SIG-M5 (cell line): ENCODE data around the gene ZBP1.

ENCODE experiments used
- DNase-seq: peaks from one replicate; lab custom pipeline; 2025; lab: John Stamatoyannopoulos, UW

The ZBP1 gene

DNA sequence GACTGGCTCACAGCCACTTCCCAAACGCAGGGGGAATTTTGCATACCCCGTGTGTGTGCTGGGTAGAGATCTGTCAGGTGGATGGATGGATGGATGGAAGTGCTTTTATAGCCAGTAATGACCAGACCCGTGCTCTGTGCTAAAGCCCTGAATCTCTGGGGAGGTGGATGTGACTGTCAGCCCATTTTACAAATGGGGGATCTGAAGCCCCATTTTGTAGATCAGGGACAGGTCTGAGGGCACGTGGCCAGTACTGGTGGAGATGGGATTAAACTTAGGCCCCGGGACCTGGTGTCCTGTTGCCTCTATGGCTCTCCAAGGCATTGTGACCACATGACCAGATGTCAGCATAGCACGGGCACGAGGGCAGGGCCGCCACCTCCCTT lies 38.2 kb upstream of the ZBP1 start:
- no peak for DNase-seq

- DNase-seq: no peak
Measured at GRCh38 chr20:57657535-57658446, 37.6 kb upstream of the ZBP1 start.

GRCh38 chr20:57656821-57657534 lies 36.8 kb upstream of the ZBP1 start:
- no peak for DNase-seq

GRCh38 chr20:57656252-57656820 lies 36.1 kb upstream of the ZBP1 start:
- no peak for DNase-seq

DNA sequence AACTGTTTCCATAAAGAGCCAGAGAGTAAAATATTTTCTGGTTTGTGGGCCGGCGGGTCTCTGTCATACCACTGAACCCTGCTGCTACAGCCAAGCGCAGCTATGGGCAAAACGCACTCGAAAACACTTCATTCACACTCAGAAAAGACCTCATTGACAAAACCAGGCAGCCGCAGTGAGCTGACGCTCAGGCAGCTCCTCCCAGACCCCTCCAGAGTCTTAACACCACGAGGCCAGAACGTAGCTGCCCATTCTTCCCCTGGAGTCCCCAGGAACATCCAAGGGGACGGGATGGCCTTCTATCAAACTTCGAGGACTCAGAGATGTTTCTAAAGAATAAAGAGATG lies 35.6 kb upstream of the ZBP1 start:
- no peak for DNase-seq

- no peak for DNase-seq
Measured at GRCh38 chr20:57654998-57655808, 35.0 kb upstream of the ZBP1 start.

DNA sequence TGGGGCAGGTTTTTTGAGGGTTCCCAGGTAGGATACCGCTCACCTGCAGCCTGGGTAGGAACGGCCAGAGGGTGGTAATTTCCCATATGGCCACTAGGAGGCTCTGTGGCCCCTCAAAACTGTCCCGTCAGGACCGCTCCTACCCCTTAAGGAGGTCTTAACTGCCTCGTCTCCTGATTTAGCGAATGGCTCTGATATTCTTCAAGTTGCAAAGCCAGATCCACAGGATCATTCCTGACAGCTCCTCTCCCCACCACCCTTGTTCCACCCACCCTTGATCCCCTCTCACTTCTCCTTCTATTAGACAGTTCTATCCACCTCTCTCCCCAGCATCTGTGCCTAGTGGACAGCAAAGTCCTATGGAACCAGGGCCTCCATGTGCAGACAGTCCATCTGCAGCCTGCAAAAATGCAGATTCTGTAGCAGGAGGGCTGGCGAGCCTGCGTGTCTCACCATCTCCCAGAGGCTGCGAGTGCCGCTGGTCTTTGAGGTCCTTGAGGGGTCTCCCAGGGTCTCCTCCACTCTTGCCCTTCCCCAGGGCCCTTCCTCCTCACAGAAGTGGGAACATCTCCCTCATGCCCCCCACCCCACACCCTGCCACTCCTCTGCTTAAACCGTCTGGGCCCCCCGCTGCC lies 34.3 kb upstream of the ZBP1 start:
- no peak for DNase-seq

GRCh38 chr20:57653910-57654309 lies 33.7 kb upstream of the ZBP1 start:
- no peak for DNase-seq

DNA sequence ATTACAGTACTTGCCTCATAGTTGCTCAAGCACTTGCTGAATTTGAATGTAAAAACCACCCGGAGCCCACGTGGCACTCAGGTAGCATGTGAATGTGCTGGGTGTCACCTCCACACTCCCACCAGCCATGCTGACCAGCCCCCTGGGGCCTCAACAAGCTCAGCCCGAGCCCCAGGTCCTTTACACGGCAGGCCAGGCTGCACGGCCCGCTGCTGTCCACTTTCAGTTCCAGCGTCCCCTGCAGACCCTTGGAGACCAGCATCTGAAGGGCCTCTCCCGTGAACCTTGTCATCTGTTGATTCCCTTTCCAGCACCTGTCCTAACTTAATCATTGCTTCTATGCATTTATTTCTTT lies 33.3 kb upstream of the ZBP1 start:
- DNase-seq: no peak

DNA sequence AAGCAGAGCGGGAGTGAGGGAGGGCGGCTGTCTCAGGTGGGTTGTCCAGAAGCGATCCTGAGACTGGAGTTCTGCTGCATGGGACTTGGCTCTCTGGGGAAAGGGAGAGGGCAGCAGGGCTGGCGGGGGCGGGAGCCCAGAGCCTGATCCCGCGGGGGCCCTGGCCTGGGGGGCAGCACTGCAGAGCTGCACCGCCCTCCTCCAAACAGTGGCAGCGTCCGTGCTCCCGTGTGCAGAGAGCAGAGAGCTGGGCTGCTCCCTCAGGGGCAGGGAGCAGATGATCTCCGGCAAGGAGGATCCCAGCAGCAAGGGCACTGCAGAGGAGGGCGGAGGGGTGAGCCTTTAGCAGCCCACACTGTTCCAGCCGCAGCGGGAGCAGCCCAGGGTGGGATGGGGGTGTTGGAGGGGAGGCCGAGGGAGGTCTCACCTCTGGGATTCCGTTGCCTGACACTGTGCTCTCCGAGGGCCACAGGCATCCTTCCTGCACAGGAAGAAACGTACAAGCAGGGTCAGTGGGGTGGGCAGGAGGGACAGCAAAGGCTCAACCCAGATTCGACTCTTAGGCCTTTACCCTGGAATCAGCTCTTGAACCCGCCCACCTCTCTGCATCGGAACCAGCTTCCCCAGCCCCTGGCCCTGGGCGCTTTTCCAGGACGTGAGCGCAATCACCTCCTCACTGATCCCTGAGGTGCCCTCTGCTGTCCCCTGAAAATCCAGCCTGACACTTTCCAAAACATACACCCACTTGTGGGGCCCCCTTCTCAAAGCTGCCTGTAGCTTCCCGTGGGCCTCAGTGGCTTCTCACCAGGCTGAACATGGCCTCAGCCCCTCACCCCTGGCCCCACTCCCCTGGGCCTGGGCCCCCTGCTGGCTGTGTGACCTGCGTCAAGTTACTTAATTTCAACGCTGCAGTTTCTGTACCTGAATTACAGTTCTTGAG lies 32.6 kb upstream of the ZBP1 start:
- DNase-seq: no peak

DNA sequence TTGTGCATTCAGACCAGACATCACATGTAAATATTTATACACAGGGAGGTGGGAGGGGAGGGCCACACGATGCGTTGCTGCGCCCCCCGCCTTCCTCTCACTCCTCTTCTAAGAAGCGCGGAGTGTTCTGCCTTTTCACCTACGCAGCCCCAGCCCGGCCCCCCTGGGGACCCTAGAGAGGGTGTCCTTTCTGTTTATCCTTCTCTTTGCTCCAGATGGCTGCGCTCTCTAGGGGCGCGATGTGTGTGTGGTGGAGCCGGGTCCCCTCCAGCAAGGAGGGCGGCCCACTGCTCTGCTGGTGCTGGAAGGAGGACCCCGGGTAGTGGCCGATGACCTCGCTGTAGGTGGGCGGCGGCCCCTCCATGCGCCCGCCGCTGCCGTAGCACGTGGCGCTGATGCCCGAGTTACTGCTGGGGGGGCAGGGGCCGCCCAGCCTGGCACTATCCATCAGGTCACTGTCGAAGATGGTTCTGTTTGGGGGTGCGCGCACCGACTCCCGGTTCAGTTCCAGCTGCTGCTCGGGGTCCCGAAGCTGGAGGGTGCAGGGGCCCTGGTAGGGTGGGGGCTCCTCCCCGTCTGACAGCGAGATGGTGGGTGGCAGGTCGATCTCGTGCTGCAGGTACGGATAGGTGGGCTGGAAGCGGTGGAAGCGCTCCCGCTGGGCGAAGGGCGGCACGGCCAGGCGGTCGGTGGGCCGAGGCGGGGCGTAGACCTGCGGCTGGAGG lies 31.8 kb upstream of the ZBP1 start:
- DNase-seq: no peak

GRCh38 chr20:57650756-57651483 lies 30.7 kb upstream of the ZBP1 start:
- no peak for DNase-seq

DNA sequence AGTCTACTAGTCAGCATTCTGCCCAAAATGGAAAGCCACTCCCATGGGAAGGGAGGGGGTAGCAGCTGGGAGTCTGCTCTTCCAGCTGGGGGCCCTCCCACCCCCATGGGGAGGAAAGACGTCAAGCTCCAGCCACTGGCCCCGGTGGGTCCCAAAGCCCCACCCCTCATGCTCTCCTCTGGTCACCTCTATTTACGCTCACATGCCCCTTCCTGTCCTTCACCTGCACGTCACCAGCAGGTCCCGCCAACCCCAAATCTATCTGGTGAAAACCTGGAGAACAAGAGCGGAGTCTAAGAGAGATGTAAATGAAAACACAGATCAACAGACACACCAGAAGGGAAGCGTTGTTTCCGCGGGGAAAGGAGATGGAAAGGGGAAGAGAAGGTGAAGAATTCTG lies 30.0 kb upstream of the ZBP1 start:
- no peak for DNase-seq

DNA sequence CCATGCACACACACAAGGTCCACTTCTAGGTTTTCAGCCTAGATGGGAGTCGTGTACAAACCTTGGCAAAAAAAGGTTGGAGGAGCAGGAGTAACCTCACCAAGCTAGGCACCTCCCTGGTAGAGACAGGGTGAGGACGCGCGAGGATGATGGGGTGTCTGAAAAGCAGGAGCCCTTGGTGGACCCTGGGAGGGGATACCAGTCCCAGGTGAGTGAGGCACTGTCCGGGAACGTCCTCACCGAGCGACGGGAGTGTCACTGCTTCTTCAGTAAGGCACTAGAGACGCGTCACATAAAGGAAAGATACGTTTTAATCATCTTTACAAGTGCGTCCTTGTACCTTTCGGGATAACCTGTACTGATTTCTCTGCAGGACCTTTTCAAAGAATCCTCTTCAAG lies 29.4 kb upstream of the ZBP1 start:
- no peak for DNase-seq

DNA sequence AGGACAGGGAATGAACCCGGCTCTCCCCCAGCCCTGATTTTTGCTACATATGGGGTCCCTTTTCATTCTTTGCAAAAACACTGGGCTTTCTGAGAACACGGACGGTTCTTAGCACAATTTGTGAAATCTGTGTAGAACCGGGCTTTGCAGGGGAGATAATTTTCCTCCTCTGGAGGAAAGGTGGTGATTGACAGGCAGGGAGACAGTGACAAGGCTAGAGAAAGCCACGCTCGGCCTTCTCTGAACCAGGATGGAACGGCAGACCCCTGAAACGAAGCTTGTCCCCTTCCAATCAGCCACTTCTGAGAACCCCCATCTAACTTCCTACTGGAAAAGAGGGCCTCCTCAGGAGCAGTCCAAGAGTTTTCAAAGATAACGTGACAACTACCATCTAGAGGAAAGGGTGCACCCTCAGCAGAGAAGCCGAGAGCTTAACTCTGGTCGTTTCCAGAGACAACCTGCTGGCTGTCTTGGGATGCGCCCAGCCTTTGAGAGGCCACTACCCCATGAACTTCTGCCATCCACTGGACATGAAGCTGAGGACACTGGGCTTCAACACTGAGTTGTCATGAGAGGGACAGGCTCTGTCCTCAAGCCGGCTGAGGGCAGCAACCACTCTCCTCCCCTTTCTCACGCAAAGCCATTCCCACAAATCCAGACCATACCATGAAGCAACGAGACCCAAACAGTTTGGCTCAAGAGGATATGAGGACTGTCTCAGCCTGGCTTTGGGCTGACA lies 28.8 kb upstream of the ZBP1 start:
- DNase-seq: no peak

- no peak for DNase-seq
Measured at GRCh38 chr20:57647933-57648785, 27.9 kb upstream of the ZBP1 start.

- DNase-seq: no peak
Measured at GRCh38 chr20:57647006-57647932, 27.0 kb upstream of the ZBP1 start.
